Measurements from ENCODE around the gene PRG2.

- peak; percentile 61 to 86 (median 72) for TF ChIP-seq CTCF (IDR thresholded peaks at IDR 0.05)
- no peak for TF ChIP-seq POLR2A (IDR thresholded peaks at IDR 0.05)
- no peak for TF ChIP-seq POLR2AphosphoS5 (IDR thresholded peaks at IDR 0.05)
Measured at GRCh38 chr11:57345555-57346211, 44.8 kb downstream of the PRG2 start.

All from upper lobe of left lung (tissue), 4 donors.